Duodenal mucosa (tissue), 2 donors: ENCODE measurements around the gene MBLAC1.
A peak's percentile ranks its signal among the peaks of the same experiment; 100 is the strongest.
"Not testable (repeated sequence)": the region's sequence is repeated elsewhere in the genome, so short reads cannot be mapped to it uniquely, and the experiment has no call there.

ENCODE experiments used
- H3K27ac ChIP-seq: one replicate; pipeline ENCODE4 v1.7.0; 2013; ENCODE audit warnings: low read depth, low read length
- H3K27me3 ChIP-seq, 2 donors: one replicate each; pipeline ENCODE4 v1.7.0; 2013; ENCODE audit warnings: low read length in 2 of 2, control low read depth in 1 of 2; ENCODE audit not compliant: insufficient read depth in 2 of 2, control insufficient read depth in 1 of 2
- H3K36me3 ChIP-seq, 2 donors: one replicate each; pipeline ENCODE4 v1.7.0; 2013; ENCODE audit warnings: low read length in 2 of 2, control low read depth in 1 of 2; ENCODE audit not compliant: insufficient read depth in 2 of 2, control insufficient read depth in 1 of 2
- H3K4me1 ChIP-seq, 2 donors: one replicate each; pipeline ENCODE4 v1.7.0; 2013; ENCODE audit warnings: low read length in 2 of 2, control low read depth in 1 of 2; ENCODE audit not compliant: insufficient read depth in 2 of 2, control insufficient read depth in 1 of 2
- H3K4me3 ChIP-seq, 2 donors: one replicate each; pipeline ENCODE4 v1.7.0; 2013; ENCODE audit warnings: low read length in 2 of 2, low read depth in 1 of 2
- H3K9ac ChIP-seq, 2 donors: one replicate each; pipeline ENCODE4 v1.7.0; 2013; ENCODE audit warnings: low read length in 2 of 2, low read depth in 1 of 2
- H3K9me3 ChIP-seq, 2 donors: one replicate each; pipeline ENCODE4 v1.7.0; 2013; ENCODE audit warnings: low read length in 2 of 2, control low read depth in 1 of 2; ENCODE audit not compliant: control insufficient read depth in 1 of 2

MBLAC1 gene

DNA sequence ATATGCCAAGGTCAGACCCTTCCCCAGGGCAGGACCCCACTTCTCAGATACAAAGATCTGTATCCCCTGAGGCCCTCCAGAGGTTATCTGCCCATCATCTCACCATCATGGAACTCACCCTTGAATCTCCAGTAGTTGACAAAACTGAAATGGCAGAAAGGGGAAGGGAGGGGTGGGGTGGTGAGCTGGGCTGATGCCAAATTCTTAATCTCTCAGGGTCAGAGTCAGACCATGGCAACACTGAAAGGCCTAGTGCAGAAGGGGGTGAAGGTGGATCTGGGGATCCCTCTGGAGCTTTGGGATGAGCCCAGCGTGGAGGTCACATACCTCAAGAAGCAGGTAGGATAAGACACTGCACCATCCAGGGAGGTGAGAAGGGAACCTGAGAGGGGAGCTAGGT lies 4.2 kb upstream of the MBLAC1 start:
- Histone ChIP-seq H3K4me1 (peaks cover 43 to 44% of the 10 kb centered on the region in 2 donors), H3K27me3 (no peaks in the 10 kb centered on the region), H3K4me3 (no peak overlapping the region), H3K9ac (no peak overlapping the region), H3K27ac (no peak overlapping the region), H3K9me3 (no peaks in the 10 kb centered on the region), H3K36me3 (no peaks in the 10 kb centered on the region)

GRCh38 chr7:100124301-100125230 lies 2.2 kb upstream of the MBLAC1 start:
- Histone ChIP-seq H3K9ac (peak overlapping the region; percentile 24 to 39), H3K27ac (no peak overlapping the region), H3K4me3 (peak overlapping the region; percentile 10 to 50), H3K9me3 (no peaks in the 10 kb centered on the region), H3K36me3 (no peaks in the 10 kb centered on the region), H3K27me3 (no peaks in the 10 kb centered on the region), H3K4me1 (peaks cover 47 to 48% of the 10 kb centered on the region in 2 donors)

DNA sequence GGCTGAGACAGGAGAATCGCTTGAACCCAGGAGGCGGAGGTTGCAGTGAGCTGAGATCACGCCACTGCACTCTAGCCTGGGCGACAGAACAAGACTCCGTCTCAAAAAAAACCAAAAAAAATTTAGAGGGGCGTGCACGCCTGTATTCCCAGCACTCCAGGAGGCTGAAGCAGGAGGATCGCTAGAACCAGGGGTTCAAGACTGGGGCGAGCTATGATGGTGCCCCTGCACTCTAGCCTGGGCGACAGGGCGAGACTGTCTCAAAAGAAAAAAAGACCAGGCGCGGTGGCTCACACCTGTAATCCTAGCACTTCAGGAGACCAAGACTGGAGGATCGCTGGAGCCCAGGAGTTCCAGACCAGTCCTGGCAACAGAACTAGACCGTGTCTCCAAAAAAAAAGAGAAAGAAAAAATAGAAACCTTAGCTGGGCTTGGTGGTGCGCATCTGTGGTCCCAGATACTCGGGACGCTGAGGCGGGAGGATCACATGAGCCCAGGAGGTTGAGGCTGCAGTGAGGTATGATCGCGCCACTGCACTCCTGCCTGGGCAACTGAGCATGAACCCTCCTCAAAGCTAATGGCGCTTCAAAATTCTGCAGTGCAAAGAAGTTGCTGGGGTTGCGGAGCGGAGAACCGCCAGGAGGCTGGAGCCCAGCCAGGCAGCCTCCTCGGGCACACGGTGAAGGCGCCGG lies 382 bp upstream of the MBLAC1 start:
- Histone ChIP-seq H3K27me3 (no peaks in the 10 kb centered on the region), H3K36me3 (no peaks in the 10 kb centered on the region), H3K9ac (peak overlapping the region; percentile 96 to 98), H3K4me3 (peak overlapping the region; percentile 95 to 98), H3K4me1 (peaks cover 35 to 43% of the 10 kb centered on the region in 2 donors), H3K9me3 (no peaks in the 10 kb centered on the region), H3K27ac (peak overlapping the region; percentile 99)

DNA sequence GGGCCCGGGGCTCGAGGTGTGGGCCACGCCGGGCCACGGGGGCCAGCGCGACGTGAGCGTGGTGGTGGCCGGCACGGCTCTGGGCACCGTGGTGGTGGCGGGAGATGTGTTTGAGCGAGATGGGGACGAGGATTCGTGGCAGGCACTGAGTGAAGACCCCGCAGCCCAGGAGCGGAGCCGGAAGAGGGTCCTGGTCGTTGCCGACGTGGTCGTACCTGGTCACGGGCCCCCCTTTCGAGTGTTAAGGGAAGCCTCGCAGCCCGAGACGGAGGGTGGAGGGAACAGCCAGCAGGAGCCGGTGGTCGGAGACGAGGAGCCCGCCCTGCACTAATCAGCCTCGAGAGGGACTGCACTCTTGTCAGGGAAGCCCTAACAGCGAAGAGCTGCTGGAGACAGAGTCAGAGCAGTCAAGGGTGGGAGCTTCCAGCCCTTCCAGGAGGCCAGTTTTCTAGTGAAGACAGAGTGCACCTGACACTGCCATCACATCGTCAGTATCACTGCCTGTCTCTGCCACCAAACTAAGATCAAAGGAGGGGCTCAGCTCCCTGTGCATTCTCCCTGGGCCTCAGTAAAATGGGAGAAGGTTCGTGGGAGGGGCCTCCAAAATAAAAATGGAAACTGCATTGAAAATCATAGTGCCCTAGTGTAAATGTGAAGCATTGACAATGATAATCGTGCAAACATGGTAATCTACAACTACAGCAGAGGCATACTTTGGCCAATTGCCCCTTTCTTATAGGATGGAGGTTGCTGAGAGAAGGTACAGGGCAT lies 1.3 kb downstream of the MBLAC1 start:
- no peaks in the 10 kb centered on the region for H3K36me3 ChIP-seq
- peaks cover 24 to 45% of the 10 kb centered on the region in 2 donors for H3K4me1 ChIP-seq
- peak overlapping the region; percentile 96 to 98 for H3K9ac ChIP-seq
- H3K27ac ChIP-seq = no peak overlapping the region
- H3K9me3 ChIP-seq = no peaks in the 10 kb centered on the region
- no peaks in the 10 kb centered on the region for H3K27me3 ChIP-seq
- peak overlapping the region; percentile 95 to 98 for H3K4me3 ChIP-seq

- H3K4me3 ChIP-seq = peak overlapping the region in 1 of 2 donors; percentile 98
- peak overlapping the region; percentile 96 to 98 for H3K9ac ChIP-seq
- peaks cover 24 to 45% of the 10 kb centered on the region in 2 donors for H3K4me1 ChIP-seq
- H3K27me3 ChIP-seq = no peaks in the 10 kb centered on the region
- no peaks in the 10 kb centered on the region for H3K36me3 ChIP-seq
- H3K27ac ChIP-seq = no peak overlapping the region
- no peaks in the 10 kb centered on the region for H3K9me3 ChIP-seq
Observed at GRCh38 chr7:100128637-100128963, 1.8 kb downstream of the MBLAC1 start.

DNA sequence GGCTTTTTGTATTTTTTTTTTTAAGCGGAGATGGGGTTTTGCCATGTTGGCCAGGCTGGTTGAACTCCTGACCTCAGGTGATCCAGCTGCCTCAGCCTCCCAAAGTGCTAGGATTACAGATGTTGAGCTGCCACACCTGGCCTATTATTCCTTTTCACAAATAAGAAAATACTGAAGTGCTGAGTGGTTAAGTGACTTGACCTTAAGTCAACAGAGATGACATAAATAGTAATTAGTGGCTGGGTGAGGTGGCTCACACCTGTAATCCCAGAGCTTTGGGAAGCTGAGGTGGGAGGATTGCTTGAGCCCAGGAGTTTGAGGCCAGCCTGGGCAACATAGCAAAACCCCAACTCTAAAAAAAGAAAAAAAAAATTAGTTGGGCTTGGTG lies 3.4 kb downstream of the MBLAC1 start:
- not testable (repeated sequence) for H3K27me3 ChIP-seq, H3K36me3 ChIP-seq, H3K9me3 ChIP-seq, H3K4me3 ChIP-seq
- Histone ChIP-seq H3K27ac (peak overlapping the region; percentile 37), H3K4me1 (peaks cover 13 to 34% of the 10 kb centered on the region in 2 donors), H3K9ac (peak overlapping the region in 1 of 2 donors; percentile 49)

DNA sequence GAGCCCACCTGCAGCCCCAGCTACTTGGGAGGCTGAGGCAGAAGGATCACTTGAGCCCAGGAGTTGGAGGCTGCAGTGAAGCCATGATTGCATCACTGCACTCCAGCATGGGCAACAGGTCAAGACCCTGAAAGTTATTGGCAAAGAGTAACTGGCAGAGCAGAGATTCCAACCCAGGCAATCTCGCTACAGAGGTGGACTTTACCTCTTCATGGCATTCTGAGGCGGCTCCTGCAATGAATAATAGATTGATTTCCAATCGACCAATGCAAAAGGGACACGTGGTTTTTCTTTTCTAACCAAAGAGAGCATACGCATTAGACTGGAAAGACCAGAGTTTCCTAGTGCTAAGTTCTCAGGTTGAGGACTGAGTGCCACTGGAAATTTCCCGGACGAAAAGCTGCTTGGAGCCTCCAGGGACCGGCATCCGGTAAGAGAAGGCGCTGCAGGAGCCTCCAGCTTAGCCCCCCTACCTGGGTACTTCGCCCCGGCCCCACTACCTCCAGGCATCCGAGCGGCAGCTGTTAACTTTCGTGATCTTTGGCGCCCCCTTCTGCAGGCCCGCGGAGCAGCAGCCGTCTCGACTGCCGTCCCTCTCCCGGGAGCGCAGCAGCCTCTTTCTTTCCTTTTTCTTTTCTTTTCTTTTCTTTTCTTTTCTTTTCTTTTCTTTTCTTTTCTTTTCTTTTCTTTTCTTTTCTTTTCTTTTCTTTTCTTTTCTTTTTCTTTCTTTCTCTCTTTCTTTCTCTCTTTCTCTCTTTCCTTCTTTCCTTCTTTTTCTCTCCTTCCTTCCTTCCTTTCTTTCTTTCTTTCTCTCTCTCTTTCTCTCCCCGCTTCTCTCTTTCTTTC lies 4.1 kb downstream of the MBLAC1 start:
- Histone ChIP-seq H3K4me3 (peak overlapping the region in 1 of 2 donors; percentile 61), H3K9me3 (no peaks in the 10 kb centered on the region), H3K9ac (peak overlapping the region; percentile 49 to 64), H3K27ac (peak overlapping the region; percentile 43), H3K36me3 (no peaks in the 10 kb centered on the region), H3K27me3 (no peaks in the 10 kb centered on the region), H3K4me1 (peaks cover 10 to 30% of the 10 kb centered on the region in 2 donors)

DNA sequence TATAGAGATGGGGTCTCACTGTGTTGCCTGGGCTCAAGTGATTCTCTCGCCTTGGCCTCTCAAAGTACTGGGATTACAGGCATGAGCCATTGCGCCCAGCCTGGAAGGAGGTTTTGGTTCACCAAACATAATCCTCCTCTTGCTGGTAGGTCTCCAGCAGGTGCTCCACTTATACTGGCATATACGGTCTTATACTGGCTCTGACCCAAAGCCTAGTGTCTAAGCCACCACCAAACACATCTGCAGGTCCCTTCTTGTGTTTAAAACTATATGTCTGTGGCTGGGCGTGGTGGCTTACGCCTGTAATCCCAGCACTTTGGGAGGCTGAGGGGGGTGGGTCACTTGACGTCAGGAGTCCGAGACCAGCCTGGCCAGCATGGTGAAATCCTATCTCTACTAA lies 5.4 kb downstream of the MBLAC1 start:
- Histone ChIP-seq H3K36me3 (no peaks in the 10 kb centered on the region), H3K27me3 (no peaks in the 10 kb centered on the region), H3K27ac (no peak overlapping the region), H3K4me1 (peaks cover 10 to 30% of the 10 kb centered on the region in 2 donors), H3K9ac (peak overlapping the region in 1 of 2 donors; percentile 38), H3K4me3 (peak overlapping the region in 1 of 2 donors; percentile 28), H3K9me3 (no peaks in the 10 kb centered on the region)

- Histone ChIP-seq H3K27ac (no peak overlapping the region), H3K9ac (no peak overlapping the region), H3K27me3 (no peaks in the 10 kb centered on the region), H3K36me3 (no peaks in the 10 kb centered on the region), H3K4me3 (no peak overlapping the region), H3K4me1 (peaks cover 11 to 30% of the 10 kb centered on the region in 2 donors), H3K9me3 (no peaks in the 10 kb centered on the region)
Observed at GRCh38 chr7:100132697-100133151, 6.0 kb downstream of the MBLAC1 start.
